DND-41 (cell line): ENCODE data around the gene SF3B3.

Source experiments
- ATAC-seq: fragments of 200-7000 bp; cut with Tn5 transposase; 3 replicates; pipeline ENCODE4 v1.9.1; 2021; ENCODE audit warnings: low read depth; ENCODE audit not compliant: insufficient read depth
- DNase-seq: peaks from one replicate; pipeline ENCODE4 v3.0.0-alpha.2; 2020
- H2AFZ ChIP-seq: 2 replicates; pipeline ENCODE4 v1.6.0; 2012; ENCODE audit warnings: low read depth, low read length
- H3K27ac ChIP-seq: 2 replicates; pipeline ENCODE4 v1.5.1; 2012; ENCODE audit warnings: low read length, inconsistent platforms
- H3K27me3 ChIP-seq: fragments of 200-600 bp; sonication (generic); 2 replicates; pipeline ENCODE4 v1.6.0; 2012; ENCODE audit warnings: low read length, mild to moderate bottlenecking, inconsistent platforms; ENCODE audit not compliant: insufficient read depth, poor library complexity
- H3K36me3 ChIP-seq: 2 replicates; pipeline ENCODE4 v1.5.1; 2012; ENCODE audit warnings: low read length, inconsistent platforms; ENCODE audit not compliant: insufficient read depth
- H3K4me1 ChIP-seq: 2 replicates; pipeline ENCODE4 v1.5.1; 2012; ENCODE audit warnings: mild to moderate bottlenecking, low read length; ENCODE audit not compliant: insufficient read depth
- H3K4me2 ChIP-seq: 2 replicates; pipeline ENCODE4 v1.6.0; 2012; ENCODE audit warnings: mild to moderate bottlenecking, moderate library complexity, low read length, inconsistent platforms; ENCODE audit not compliant: insufficient read depth
- H3K4me3 ChIP-seq, 2 experiments: fragments of 200-600 bp in 1 of 2; shearing (Covaris generic) in 1 of 2; 2 replicates each; pipeline ENCODE4 v1.5.1; 2012 to 2016; ENCODE audit warnings: inconsistent platforms in 2 of 2, low read length in 2 of 2, mild to moderate bottlenecking in 2 of 2, low read depth in 1 of 2, moderate library complexity in 1 of 2
- H3K79me2 ChIP-seq: 2 replicates; pipeline ENCODE4 v1.6.0; 2012; ENCODE audit warnings: low read length, inconsistent platforms; ENCODE audit not compliant: insufficient read depth
- H3K9ac ChIP-seq: 2 replicates; pipeline ENCODE4 v1.6.0; 2012; ENCODE audit warnings: low read depth, mild to moderate bottlenecking, inconsistent platforms, low read length, moderate library complexity
- H3K9me3 ChIP-seq: 2 replicates; pipeline ENCODE4 v1.5.1; 2012; ENCODE audit warnings: low read length, moderate library complexity, mild to moderate bottlenecking, inconsistent platforms; ENCODE audit not compliant: insufficient read depth, severe bottlenecking
- H4K20me1 ChIP-seq: 2 replicates; pipeline ENCODE4 v1.6.0; 2012; ENCODE audit warnings: low read length; ENCODE audit not compliant: insufficient read depth
- EZH2 ChIP-seq: IDR thresholded peaks from 3 replicates; pipeline ENCODE4 v1.6.1; 2012; ENCODE audit warnings: borderline replicate concordance, low read depth, mild to moderate bottlenecking, moderate library complexity, low read length, inconsistent platforms; ENCODE audit not compliant: severe bottlenecking
- TF ChIP-seq, protein P1 (sequence below): IDR thresholded peaks from 2 replicates; pipeline ENCODE4 v1.5.1; 2012; ENCODE audit warnings: borderline replicate concordance, low read length, moderate library complexity, mild to moderate bottlenecking; ENCODE audit not compliant: poor library complexity, severe bottlenecking; ENCODE audit errors: extremely low read depth

The SF3B3 gene

DNA sequence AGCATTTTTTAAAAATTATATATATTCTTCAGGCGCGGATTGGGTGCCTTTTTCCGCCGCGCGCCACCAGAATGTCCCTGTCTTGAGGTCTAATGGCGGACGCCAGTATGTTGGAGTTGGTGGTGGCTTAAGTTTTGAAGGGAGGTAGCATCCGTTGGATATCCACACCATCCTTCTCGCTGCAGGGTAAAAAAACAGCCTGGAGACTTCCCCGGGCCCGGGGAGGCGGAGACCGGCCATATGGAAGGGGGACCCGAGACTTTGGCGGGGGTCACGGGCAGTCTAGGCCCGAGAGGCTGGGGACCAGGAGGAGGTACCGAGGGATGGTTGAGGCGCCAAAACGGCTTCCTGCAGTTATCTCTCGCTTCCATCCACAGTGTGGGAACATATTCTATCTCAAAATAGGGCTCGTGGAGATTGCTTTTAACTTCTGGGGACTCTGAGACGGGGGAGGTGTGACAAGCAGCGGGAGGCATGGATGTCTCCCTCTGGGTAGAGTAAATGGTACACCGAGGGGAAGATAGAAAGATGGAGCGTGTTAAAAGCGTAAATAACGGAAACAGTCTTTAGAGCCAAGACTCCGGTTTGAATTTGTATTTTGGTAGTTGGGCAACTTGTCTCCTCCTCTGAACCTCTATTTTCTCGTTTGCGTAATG is at the start of gene SF3B3:
Gene SF3B3, plus strand, starts transcription at position 74 of the 656 bp plus-strand sequence. CDS start 2,841 bp downstream, outside the sequence.
- H3K79me2 ChIP-seq: peaks cover 83% of the 10 kb centered on the region
- H3K36me3 ChIP-seq: peaks cover 45% of the 10 kb centered on the region
- peak within 1 kb of the TSS; percentile 69 to 71 for H3K4me3 ChIP-seq
- H3K4me2 ChIP-seq: peak within 1 kb of the TSS; percentile 83
- no peak for TF ChIP-seq EZH2
- TF ChIP-seq, protein P1, sequence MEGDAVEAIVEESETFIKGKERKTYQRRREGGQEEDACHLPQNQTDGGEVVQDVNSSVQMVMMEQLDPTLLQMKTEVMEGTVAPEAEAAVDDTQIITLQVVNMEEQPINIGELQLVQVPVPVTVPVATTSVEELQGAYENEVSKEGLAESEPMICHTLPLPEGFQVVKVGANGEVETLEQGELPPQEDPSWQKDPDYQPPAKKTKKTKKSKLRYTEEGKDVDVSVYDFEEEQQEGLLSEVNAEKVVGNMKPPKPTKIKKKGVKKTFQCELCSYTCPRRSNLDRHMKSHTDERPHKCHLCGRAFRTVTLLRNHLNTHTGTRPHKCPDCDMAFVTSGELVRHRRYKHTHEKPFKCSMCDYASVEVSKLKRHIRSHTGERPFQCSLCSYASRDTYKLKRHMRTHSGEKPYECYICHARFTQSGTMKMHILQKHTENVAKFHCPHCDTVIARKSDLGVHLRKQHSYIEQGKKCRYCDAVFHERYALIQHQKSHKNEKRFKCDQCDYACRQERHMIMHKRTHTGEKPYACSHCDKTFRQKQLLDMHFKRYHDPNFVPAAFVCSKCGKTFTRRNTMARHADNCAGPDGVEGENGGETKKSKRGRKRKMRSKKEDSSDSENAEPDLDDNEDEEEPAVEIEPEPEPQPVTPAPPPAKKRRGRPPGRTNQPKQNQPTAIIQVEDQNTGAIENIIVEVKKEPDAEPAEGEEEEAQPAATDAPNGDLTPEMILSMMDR: no peak
- H3K27me3 ChIP-seq: no peaks in the 10 kb centered on the region
- H3K4me1 ChIP-seq: peaks cover 63% of the 10 kb centered on the region
- peaks cover 28% of the 10 kb centered on the region for H4K20me1 ChIP-seq
- H2AFZ ChIP-seq: peak within 1 kb of the TSS; percentile 94
- peak within 1 kb of the TSS; percentile 97 for H3K27ac ChIP-seq
- peak; percentile 67 for ATAC-seq
- DNase-seq: peak; percentile 78
- peak within 1 kb of the TSS; percentile 88 for H3K9ac ChIP-seq
- no peaks in the 10 kb centered on the region for H3K9me3 ChIP-seq

DNA sequence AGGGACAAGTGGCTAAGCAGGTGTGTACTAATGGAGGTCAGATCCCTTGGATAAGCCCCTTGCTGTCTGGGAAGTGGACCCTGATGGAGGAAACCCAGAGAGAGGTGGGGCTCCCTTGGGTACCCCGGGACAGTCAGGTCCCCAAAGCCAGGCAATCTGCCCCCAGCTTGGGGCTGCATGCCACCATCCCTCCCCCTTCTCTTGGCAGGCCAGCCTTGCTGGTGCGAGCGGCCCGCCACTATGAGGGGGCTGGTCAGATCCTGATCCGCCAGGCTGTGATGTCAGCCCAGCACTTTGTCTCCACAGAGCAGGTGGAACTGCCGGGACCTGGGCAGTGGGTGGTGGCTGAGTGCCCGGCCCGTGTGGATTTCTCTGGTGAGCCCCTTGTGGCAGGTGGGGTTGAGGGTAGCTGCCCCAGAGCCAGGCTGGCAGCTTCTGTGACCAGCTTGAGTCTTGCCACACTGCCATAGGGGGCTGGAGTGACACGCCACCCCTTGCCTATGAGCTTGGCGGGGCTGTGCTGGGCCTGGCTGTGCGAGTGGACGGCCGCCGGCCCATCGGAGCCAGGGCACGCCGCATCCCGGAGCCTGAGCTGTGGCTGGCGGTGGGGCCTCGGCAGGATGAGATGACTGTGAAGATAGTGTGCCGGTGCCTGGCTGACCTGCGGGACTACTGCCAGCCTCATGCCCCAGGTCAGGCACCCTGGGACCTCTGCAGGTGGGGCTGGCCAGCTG is 49.1 kb upstream of the SF3B3 start:
- Histone ChIP-seq H3K4me3 (no peak overlapping the region), H2AFZ (no peak overlapping the region), H3K27ac (no peak overlapping the region), H3K4me1 (no peaks in the 10 kb centered on the region), H3K4me2 (no peak overlapping the region), H4K20me1 (no peaks in the 10 kb centered on the region), H3K36me3 (peaks cover 32% of the 10 kb centered on the region), H3K9me3 (no peaks in the 10 kb centered on the region), H3K79me2 (no peaks in the 10 kb centered on the region), H3K9ac (no peak overlapping the region), H3K27me3 (no peaks in the 10 kb centered on the region)
- no peak for ATAC-seq
- TF ChIP-seq, protein P1: no peak
- TF ChIP-seq EZH2: no peak
- DNase-seq: no peak

DNA sequence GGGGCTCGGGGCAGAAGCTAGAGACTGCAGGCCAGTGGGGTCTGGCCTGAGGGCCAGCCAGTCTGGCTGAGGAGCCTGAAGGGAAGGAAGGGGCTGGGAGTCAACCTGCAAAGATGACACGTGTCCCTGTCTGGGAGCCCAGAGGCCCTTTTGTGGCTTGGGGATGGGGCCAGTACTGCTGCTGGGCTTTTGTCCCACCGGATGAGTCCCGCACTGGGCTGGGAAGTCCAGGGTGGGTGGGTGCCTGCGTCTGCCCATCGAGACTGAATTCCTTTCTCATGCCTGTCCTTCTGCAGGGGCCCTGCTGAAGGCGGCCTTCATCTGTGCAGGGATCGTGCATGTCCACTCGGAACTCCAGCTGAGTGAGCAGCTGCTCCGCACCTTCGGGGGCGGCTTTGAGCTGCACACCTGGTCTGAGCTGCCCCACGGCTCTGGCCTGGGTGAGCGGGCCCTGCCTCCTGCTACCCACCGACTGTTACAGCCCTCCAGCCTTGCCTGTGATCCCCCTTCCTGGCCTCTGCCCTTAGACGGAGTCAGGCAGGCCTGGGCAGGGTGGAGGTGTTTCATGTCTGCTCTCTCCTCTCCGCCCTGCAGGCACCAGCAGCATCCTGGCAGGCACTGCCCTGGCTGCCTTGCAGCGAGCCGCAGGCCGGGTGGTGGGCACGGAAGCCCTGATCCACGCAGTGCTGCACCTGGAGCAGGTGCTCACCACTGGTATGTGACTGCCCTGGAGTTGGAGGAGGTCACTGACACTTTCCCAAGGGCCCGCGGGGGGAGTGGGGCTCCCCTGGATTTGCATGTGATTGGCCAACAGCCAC is 48.4 kb upstream of the SF3B3 start:
- Histone ChIP-seq H3K36me3 (peaks cover 39% of the 10 kb centered on the region), H3K4me1 (no peaks in the 10 kb centered on the region), H3K4me2 (no peak overlapping the region), H2AFZ (no peak overlapping the region), H3K27me3 (no peaks in the 10 kb centered on the region), H4K20me1 (no peaks in the 10 kb centered on the region; the same call in 1 of the 2 replicates), H3K27ac (no peak overlapping the region), H3K4me3 (no peak overlapping the region), H3K9me3 (no peaks in the 10 kb centered on the region), H3K9ac (no peak overlapping the region), H3K79me2 (no peaks in the 10 kb centered on the region)
- no peak for DNase-seq
- TF ChIP-seq, protein P1: no peak
- no peak for TF ChIP-seq EZH2
- no peak for ATAC-seq
